GM10266 (cell line): ENCODE data around the gene OPA1.

Source experiments
- DNase-seq: peaks from one replicate; pipeline ENCODE4 v3.0.0; 2012; ENCODE audit errors: extremely low spot score
- TF ChIP-seq, protein P1 (sequence below): IDR thresholded peaks from 2 replicates; pipeline ENCODE4 v1.5.1; 2012; ENCODE audit warnings: mild to moderate bottlenecking, low read depth; ENCODE audit not compliant: control insufficient read depth, insufficient read depth; ENCODE audit errors: missing control alignments

Gene OPA1

DNA sequence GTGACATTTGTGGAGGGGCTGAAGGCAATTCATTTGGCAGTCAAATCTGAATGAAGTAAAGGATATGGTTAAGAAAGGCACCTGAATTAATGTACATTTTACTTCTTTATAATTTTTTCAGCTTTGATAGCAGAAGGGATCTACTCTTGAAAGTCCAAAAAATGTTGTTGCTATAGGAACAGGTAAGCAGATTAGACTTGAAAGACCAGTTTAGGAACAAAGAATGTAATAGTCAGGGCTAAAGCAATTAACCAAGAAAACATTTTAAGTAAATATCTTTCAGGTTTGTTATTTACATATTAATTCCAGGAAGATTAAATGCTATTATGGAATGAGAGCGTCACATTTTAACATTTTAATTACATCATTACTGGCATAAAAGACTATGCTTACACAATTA, 39.4 kb upstream of the OPA1 start:
- no peak for DNase-seq

DNA sequence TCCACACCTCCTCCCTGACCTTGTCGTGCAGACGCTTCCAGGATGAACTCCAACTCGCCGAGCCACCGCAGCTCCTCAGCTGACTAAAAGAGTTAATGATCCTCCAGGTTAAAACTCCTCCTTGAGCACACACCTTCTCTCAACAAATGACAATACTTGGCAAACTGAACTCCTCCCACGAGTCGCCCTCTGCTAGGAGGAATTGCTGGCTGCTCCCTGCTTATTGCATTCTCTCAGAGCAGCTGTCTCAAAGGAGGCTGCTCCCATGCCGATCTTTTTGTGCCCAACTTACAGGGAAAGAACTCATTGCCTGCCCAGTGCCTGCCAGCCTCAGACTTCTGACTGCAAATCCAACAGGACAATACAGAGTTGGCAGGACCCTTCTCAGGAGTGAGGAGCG, 38.2 kb upstream of the OPA1 start, which contains the start of gene ATP13A4:
TSS of gene ATP13A4 (minus strand) at position 85 of the 400 bp plus-strand sequence. CDS start 96 bp downstream, outside the sequence.
- TF ChIP-seq, protein P1, sequence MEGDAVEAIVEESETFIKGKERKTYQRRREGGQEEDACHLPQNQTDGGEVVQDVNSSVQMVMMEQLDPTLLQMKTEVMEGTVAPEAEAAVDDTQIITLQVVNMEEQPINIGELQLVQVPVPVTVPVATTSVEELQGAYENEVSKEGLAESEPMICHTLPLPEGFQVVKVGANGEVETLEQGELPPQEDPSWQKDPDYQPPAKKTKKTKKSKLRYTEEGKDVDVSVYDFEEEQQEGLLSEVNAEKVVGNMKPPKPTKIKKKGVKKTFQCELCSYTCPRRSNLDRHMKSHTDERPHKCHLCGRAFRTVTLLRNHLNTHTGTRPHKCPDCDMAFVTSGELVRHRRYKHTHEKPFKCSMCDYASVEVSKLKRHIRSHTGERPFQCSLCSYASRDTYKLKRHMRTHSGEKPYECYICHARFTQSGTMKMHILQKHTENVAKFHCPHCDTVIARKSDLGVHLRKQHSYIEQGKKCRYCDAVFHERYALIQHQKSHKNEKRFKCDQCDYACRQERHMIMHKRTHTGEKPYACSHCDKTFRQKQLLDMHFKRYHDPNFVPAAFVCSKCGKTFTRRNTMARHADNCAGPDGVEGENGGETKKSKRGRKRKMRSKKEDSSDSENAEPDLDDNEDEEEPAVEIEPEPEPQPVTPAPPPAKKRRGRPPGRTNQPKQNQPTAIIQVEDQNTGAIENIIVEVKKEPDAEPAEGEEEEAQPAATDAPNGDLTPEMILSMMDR, result no peak
- no peak for DNase-seq

More for the DNA sequence above, 39.4 kb upstream of the OPA1 start:
- TF ChIP-seq, protein P1, result no peak

DNA sequence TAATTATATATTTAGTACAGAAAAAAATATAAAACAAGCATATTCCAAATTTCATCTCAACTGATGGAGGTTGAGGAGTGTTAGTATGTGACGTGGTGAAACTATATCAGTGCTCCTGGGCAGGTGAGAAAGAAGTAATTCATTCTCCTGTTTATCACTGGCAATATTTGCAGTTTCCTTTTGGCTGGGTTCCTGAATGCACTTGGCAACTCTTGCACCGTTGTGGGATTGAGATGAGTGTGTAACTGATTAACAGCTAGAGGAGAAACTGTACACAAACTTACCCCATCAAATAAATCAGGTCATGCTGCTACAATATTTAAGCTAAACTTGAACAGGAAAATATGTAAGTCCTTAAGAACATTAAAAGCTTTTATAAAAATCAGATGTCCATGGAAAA, 36.2 kb upstream of the OPA1 start:
- TF ChIP-seq, protein P1, result no peak
- DNase-seq, result no peak

DNA sequence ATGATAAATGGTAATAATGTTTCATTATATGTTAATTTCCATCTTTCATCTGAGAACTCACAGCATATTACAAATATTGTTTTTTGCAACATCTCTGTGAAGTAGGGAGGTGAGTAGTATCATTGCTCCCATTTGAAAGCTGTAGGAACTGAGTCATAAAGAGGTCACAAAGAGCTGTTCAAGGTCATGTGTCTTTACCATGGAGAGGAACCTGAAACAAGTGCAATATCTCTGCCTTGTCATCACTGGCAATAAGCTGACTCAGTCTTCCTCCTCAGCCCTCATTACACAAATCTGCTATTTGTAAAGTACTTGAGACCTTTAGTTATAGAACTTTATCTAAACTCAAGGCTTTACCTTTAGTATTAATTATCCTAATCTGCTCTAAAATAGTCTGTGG, 33.9 kb upstream of the OPA1 start:
- TF ChIP-seq, protein P1, result no peak
- DNase-seq, result no peak

DNA sequence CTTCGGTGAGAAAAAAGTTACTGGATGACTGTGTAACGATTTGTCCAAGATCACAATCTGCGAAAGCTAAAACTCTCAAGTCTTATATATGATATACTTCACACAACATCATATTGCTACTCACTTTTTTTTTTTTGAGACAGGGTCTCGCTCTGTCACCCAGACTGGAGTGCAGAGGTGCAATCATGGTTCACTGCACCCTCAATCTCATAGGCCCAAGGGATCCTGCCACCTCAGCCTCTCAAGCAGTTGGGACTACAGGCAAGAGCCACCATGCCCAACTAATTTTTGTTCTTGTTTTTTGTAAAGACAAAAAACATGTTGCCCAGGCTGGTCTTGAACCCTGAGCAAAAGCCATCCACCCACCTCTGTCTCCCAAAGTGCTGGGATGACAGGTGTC, 32.9 kb upstream of the OPA1 start:
- TF ChIP-seq, protein P1, result no peak
- DNase-seq, result no peak

DNA sequence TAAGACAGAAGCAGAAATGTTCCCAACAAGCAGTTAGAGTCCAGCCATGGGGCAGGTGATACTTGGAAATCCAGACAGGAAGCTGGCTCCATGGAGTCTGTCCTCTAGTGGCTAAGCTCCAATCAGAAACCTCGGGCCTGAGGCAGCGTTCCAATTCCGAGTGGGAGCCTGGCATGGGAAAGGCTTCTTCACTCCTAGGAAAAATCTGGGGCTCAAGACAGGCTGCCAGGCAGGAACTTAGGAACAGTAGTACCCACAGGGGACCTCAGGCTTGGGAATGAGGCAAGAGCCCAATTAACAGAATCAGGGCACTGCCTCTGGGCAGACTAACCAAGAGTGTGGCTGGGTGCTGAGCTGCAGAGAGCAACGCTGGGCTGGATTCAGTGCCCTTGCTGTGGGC, 32.1 kb upstream of the OPA1 start:
- TF ChIP-seq, protein P1, result no peak
- no peak for DNase-seq

DNA sequence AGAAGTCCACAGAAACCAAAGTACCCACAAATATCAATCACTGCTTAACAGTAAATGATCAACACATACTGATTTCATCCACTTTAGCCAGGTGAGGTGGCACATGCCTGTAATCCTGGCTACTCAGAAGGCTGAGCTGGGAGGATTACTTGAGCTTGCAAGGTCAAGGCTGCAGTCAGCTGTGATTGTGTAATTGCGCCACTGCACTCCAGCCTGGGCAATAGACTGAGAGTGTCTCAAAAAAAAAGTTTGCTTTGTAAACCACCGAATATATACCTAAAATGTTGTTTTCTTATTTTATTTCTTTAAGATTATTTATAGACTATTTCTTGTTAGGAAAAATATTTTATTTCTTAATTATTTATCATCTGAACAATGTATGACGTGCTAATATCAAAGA, 29.6 kb upstream of the OPA1 start:
- DNase-seq, result no peak
- TF ChIP-seq, protein P1, result no peak
